Breast epithelium (tissue), 4 donors: ENCODE data around the gene ALPK3. TPM values are rescaled to one million over a fixed set of nuclear protein-coding genes. Genes with fewer than 3 reads are reported as not detected.
"Not testable (repeated sequence)": the region's sequence is repeated elsewhere in the genome, so short reads cannot be mapped to it uniquely, and the experiment has no call there.

ENCODE experiments used
- DNase-seq, 2 donors: peaks; one replicate each; pipeline ENCODE4 v3.0.0-alpha.2; 2019; ENCODE audit warnings: low spot score in 2 of 2
- H3K27ac ChIP-seq, 2 donors: fragments of 200-600 bp; sonication (generic) in 1 of 2; one replicate each; pipeline ENCODE4 v1.5.1; 2016 to 2019; ENCODE audit warnings: mild to moderate bottlenecking in 1 of 2
- H3K27me3 ChIP-seq, 2 donors: fragments of 200-600 bp; sonication (generic) in 1 of 2; one replicate each; pipeline versions ENCODE4 v1.5.1 to v1.6.0; 2017 to 2019; ENCODE audit warnings: control low read depth in 1 of 2, mild to moderate bottlenecking in 1 of 2
- H3K36me3 ChIP-seq: fragments of 200-600 bp; one replicate; pipeline ENCODE4 v1.5.1; 2019
- H3K4me1 ChIP-seq, 2 donors: fragments of 200-600 bp; sonication (generic); one replicate each; pipeline ENCODE4 v1.5.1; 2016 to 2019; ENCODE audit warnings: control low read depth in 1 of 2
- H3K4me3 ChIP-seq, 3 donors: fragments of 200-600 bp; sonication (generic); 1 replicate in 2 of 3; 2 replicates in 1 of 3; pipeline ENCODE4 v1.5.1; 2016 to 2019; ENCODE audit warnings: mild to moderate bottlenecking in 3 of 3, moderate library complexity in 2 of 3
- H3K9me3 ChIP-seq, 2 donors: fragments of 200-600 bp; sonication (generic) in 1 of 2; one replicate each; pipeline ENCODE4 v1.5.1; 2016 to 2019; ENCODE audit warnings: control low read depth in 1 of 2
- CTCF ChIP-seq, 3 donors: fragments of 450-650 bp; IDR thresholded peaks; one replicate each; pipeline ENCODE4 v1.5.1; 2016 to 2017; ENCODE audit warnings: antibody characterized with exemption in 3 of 3, mild to moderate bottlenecking in 3 of 3, moderate library complexity in 3 of 3
- POLR2A ChIP-seq: fragments of 450-650 bp; IDR thresholded peaks from one replicate; pipeline ENCODE4 v1.6.1; 2016; ENCODE audit warnings: antibody characterized with exemption, mild to moderate bottlenecking, moderate library complexity
- POLR2AphosphoS5 ChIP-seq, 3 donors: sonication (generic); formaldehyde crosslinking; IDR thresholded peaks; one replicate each; pipeline ENCODE4 v1.6.1; 2017; ENCODE audit warnings: antibody characterized with exemption in 3 of 3
- intact Hi-C: fragments of 100-400 bp; cut with DNase I; formaldehyde crosslinking; loops from one replicate; pipeline ENCODE4 v1.15.1; 2023; ENCODE audit warnings: low total_unique reads
- total RNA-seq, 3 donors: library from RNA; depleted of rRNA; stranded (reverse); fragments of >200 nt; gene quantifications; one replicate each; pipeline ENCODE4 v1.1.0, GENCODE V29; 2016

Gene ALPK3
- total RNA-seq, 3 donors from 2014 or later = 1.6 to 3.4 (median 2.6) TPM

DNA sequence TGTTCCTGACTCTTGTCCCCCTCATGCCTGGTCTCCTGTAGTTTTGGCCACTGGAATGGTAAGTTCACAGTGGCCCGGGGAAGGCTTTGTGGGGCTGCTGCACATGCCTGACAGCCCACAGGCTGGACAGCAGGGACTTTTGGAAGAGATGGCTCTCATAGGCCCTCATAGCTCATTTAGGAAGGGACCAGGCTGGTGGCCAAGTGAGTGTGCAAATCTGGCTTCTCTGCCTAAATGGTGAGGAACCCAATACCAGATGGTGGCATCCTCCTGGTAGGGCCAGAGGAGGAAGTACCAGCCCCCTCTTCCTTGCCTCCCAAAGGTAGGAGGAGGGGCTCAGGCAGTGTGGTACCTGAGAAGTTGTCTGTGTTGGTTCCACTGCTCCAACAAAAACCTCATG lies 25.6 kb downstream of the ALPK3 start:
- TF ChIP-seq POLR2AphosphoS5 (IDR thresholded peaks at IDR 0.05) = no peak
- no peak for TF ChIP-seq POLR2A
- TF ChIP-seq CTCF (IDR thresholded peaks at IDR 0.05) = no peak
- H3K9me3 ChIP-seq = no peaks in the 10 kb centered on the region
- no peak overlapping the region for H3K27ac ChIP-seq
- intact Hi-C loops = no loop called here
- H3K4me3 ChIP-seq = no peak overlapping the region
- DNase-seq = no peak
- H3K4me1 ChIP-seq = no peaks in the 10 kb centered on the region
- H3K27me3 ChIP-seq = no peaks in the 10 kb centered on the region
- no peaks in the 10 kb centered on the region for H3K36me3 ChIP-seq

DNA sequence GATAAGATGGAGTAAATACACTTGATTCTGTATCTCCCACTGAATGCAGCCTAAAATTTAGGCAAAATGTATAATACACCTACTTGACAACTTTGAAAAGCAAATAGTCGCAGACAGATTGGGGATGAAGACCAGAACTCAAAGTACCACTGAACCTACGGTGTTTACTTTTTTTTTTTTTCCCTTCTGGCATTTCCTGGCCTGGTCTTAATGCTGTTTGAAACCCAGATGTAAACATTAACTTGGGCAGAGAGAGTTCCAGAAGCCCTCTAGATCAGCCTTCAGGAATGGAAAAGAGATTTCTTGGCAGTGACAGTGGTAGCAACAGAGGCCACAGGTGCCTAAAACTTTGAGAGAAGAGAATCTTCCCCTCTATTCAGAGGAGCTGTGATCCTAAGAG lies 27.8 kb downstream of the ALPK3 start:
- Histone ChIP-seq H3K4me1 (no peaks in the 10 kb centered on the region), H3K9me3 (no peaks in the 10 kb centered on the region), H3K36me3 (no peaks in the 10 kb centered on the region), H3K4me3 (no peak overlapping the region), H3K27me3 (no peaks in the 10 kb centered on the region), H3K27ac (peak overlapping the region in 1 of 2 donors; percentile 38)
- intact Hi-C loops = no loop called here
- TF ChIP-seq POLR2AphosphoS5 (IDR thresholded peaks at IDR 0.05) = no peak
- no peak for TF ChIP-seq POLR2A
- TF ChIP-seq CTCF (IDR thresholded peaks at IDR 0.05) = no peak
- DNase-seq = no peak

- H3K27ac ChIP-seq = peak overlapping the region in 1 of 2 donors; percentile 38
- H3K36me3 ChIP-seq, H3K9me3 ChIP-seq, intact Hi-C loops, H3K27me3 ChIP-seq, H3K4me3 ChIP-seq, H3K4me1 ChIP-seq: not testable (repeated sequence)
- peak; percentile 61 to 66 for DNase-seq
- peak; percentile 52 to 75 (median 63) for TF ChIP-seq CTCF (IDR thresholded peaks at IDR 0.05)
Observed at GRCh38 chr15:84845631-84846030, 28.5 kb downstream of the ALPK3 start.

- Histone ChIP-seq H3K4me1 (no peaks in the 10 kb centered on the region), H3K9me3 (no peaks in the 10 kb centered on the region), H3K27ac (no peak overlapping the region), H3K27me3 (no peaks in the 10 kb centered on the region), H3K36me3 (no peaks in the 10 kb centered on the region), H3K4me3 (no peak overlapping the region)
- no peak for DNase-seq
- no peak for TF ChIP-seq POLR2AphosphoS5 (IDR thresholded peaks at IDR 0.05)
- no peak for TF ChIP-seq POLR2A
- no peak for TF ChIP-seq CTCF (IDR thresholded peaks at IDR 0.05)
- intact Hi-C loops = no loop called here
Observed at GRCh38 chr15:84846269-84846668, 29.1 kb downstream of the ALPK3 start.

DNA sequence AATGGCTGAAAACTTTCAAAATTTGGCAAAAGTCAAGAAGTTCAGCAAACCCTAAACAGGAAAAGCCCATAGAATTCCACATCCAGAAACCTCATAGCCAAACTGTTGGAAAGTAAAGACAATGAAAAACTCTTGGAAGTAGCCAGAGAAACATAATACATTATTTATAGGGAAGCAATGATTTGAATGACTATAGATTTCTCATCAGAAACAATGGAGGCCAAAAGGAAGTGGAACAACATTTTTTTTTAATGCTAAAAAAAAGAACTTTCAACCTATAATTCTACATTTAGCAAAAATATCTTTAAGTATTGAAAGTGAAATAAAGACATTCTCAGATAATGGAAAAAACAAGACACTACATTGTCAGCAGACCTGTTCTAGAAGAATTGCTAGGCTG lies 30.2 kb downstream of the ALPK3 start:
- Histone ChIP-seq H3K36me3 (no peaks in the 10 kb centered on the region), H3K27ac (no peak overlapping the region), H3K27me3 (no peaks in the 10 kb centered on the region), H3K9me3 (no peaks in the 10 kb centered on the region), H3K4me3 (no peak overlapping the region), H3K4me1 (no peaks in the 10 kb centered on the region)
- TF ChIP-seq POLR2AphosphoS5 (IDR thresholded peaks at IDR 0.05) (no peak), CTCF (IDR thresholded peaks at IDR 0.05) (no peak), POLR2A (no peak)
- intact Hi-C loops = no loop called here
- DNase-seq = no peak
